ENCODE measurements around the gene TUBGCP3.

DNA sequence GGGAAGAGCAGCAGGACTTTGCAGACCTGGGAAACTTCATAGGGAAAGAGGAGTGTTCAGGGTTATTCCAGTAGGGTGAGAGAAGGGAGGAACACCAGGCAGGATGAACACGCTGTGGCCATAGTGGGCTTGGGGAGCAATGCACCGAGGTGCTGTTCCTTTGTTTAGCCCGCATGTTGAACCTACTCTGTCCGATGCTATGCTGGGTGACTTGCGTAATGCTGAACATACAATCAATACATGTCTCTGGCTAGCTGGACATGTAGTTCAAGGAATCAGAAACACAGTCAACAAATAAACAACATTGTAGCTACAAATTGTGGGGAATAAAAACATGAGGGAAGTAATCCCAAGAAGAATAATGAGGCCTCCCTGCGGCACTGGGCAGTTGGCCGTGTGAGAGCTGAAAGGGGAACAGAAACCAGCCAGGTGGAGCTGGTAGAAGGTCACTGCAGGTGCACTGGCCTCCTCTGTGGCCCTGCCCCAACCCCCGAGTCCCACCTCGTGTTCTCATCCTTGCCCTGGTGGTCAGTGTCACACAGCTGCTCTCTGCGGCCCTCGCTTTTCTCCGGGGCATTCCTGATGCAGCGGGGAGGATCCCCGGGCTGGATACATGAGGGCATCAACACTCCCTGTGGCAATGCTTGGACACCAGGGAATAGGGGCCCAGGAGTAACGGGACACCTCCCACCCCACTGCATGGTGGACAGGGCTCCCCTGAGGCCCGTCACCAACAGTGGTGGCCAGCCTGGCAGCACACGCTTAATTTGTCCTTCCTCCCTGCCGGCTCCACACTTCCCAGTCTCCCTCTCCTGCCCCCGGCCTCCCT, 36.9 kb upstream of the TUBGCP3 start:
- TF ChIP-seq, protein P1, sequence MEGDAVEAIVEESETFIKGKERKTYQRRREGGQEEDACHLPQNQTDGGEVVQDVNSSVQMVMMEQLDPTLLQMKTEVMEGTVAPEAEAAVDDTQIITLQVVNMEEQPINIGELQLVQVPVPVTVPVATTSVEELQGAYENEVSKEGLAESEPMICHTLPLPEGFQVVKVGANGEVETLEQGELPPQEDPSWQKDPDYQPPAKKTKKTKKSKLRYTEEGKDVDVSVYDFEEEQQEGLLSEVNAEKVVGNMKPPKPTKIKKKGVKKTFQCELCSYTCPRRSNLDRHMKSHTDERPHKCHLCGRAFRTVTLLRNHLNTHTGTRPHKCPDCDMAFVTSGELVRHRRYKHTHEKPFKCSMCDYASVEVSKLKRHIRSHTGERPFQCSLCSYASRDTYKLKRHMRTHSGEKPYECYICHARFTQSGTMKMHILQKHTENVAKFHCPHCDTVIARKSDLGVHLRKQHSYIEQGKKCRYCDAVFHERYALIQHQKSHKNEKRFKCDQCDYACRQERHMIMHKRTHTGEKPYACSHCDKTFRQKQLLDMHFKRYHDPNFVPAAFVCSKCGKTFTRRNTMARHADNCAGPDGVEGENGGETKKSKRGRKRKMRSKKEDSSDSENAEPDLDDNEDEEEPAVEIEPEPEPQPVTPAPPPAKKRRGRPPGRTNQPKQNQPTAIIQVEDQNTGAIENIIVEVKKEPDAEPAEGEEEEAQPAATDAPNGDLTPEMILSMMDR (IDR thresholded peaks at IDR 0.05), result no peak
- TF ChIP-seq POLR2A (IDR thresholded peaks at IDR 0.05) (no peak), EP300 (IDR thresholded peaks at IDR 0.05) (no peak)
